ENCODE measurements around the gene PAPSS2.

DNA sequence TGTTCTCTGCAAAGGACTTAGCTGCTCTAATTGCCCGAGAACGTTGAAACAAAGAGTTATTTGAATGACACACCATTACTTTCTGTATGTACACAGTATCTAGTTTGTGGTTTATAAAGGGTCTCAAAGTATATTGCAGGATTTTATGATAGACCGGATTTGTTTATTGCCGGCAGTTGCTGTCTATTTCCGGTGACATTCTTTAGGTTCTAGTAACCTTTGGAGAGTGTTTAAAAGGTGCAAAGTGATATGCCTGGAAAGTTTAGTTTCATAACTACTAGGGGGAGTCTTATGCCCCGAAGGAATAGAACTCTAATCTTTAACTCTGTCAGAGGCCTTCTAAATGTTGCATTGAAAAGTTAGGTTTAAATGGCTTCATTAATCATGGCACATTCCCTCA lies 63.8 kb downstream of the PAPSS2 start:
- TF ChIP-seq, protein P1, sequence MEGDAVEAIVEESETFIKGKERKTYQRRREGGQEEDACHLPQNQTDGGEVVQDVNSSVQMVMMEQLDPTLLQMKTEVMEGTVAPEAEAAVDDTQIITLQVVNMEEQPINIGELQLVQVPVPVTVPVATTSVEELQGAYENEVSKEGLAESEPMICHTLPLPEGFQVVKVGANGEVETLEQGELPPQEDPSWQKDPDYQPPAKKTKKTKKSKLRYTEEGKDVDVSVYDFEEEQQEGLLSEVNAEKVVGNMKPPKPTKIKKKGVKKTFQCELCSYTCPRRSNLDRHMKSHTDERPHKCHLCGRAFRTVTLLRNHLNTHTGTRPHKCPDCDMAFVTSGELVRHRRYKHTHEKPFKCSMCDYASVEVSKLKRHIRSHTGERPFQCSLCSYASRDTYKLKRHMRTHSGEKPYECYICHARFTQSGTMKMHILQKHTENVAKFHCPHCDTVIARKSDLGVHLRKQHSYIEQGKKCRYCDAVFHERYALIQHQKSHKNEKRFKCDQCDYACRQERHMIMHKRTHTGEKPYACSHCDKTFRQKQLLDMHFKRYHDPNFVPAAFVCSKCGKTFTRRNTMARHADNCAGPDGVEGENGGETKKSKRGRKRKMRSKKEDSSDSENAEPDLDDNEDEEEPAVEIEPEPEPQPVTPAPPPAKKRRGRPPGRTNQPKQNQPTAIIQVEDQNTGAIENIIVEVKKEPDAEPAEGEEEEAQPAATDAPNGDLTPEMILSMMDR (conservative IDR thresholded peaks at IDR 0.05): no peak
- TF ChIP-seq ZFX (IDR thresholded peaks at IDR 0.05): no peak
